Measurements from ENCODE around the gene ARRDC1. TPM values are rescaled to one million over a fixed set of nuclear protein-coding genes. Genes with fewer than 3 reads are reported as not detected.
"Not testable (repeated sequence)": the region's sequence is repeated elsewhere in the genome, so short reads cannot be mapped to it uniquely, and the experiment has no call there.

Gene ARRDC1
- polyA plus RNA-seq, 4 donors, result 63.4 to 236 (median 123) TPM

DNA sequence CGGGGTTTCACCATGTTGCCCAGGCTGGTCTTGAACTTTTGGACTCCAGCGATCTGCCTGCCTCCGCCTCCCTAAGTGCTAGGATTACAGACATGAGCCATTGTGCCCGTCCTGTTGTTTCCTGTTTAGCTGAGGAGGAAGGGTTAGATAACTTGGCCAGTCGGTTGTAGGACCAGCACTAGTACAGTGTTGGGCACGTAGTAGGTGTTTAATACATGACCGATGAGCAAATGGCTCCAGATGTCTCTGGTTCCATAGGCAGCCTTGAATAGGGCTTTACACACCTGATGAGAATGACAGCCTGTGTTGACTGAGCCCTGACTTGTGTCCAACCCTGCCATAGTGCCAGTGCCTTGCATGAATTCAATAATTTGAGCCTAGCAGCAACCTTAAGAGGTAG, 15.1 kb downstream of the ARRDC1 start:
- H3K4me1 ChIP-seq (ENCODE audit: control insufficient read depth in 3 of 3, insufficient read depth in 2 of 3, low read depth in 1 of 3, low read length in 2 of 3), result peaks cover 2 to 16% (median 11%) of the 10 kb centered on the region in 3 donors
- H3K36me3 ChIP-seq (ENCODE audit: control insufficient read depth in 3 of 3, insufficient read depth in 2 of 3, low read depth in 1 of 3, low read length in 3 of 3), result peaks cover 0 to 35% (median 2%) of the 10 kb centered on the region in 3 donors
- 57 to 66% (median 66%) methylated on average over 7 of the region's 7 CpGs for WGBS, 3 donors
- H3K27ac ChIP-seq (ENCODE audit: low read depth in 1 of 3, low read length in 2 of 3), result peak overlapping the region in 1 of 3 donors; percentile 15
- no peaks in the 10 kb centered on the region for H3K27me3 ChIP-seq (ENCODE audit: control insufficient read depth in 3 of 3, insufficient read depth in 3 of 3, low read length in 3 of 3)
- DNase-seq, result no peak
- FAIRE-seq, result no peak
- H3K4me3 ChIP-seq (ENCODE audit: low read depth in 1 of 3, low read length in 3 of 3), result no peak overlapping the region
- H3K9me3 ChIP-seq (ENCODE audit: control insufficient read depth in 2 of 2, insufficient read depth in 1 of 2, low read depth in 1 of 2, low read length in 1 of 2), result no peaks in the 10 kb centered on the region

DNA sequence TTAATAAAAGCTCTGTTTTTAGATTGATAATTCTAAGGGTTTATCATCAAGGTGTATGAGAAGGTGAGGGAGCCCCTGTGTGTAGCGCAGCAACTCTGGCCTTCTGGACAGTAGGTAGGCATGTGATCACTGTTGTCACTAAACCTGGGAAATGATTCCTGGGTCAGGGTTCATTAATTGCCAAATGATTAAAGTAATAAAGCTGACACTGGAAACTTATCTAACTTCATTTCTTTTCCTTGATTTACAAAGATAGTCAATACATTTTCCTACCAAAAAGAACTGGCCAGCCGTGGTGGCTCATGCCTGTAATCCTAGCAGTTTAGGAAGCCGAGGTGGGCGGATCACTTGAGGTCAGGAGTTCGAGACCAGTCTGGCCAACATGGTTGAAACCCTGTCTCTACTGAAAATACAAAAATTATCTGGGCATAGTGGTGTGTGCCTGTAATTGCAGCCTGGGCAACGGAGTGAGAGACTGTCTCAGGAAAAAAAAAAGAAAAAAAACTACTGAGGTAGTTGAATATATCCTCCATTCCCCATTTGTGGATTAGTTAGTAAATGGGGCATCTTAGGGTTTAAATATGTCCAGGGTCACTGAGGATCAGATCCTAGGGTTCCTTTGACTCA, 15.8 kb downstream of the ARRDC1 start:
- H3K4me3 ChIP-seq (ENCODE audit: low read depth in 1 of 3, low read length in 3 of 3), result no peak overlapping the region
- FAIRE-seq, result no peak
- H3K27ac ChIP-seq (ENCODE audit: low read depth in 1 of 3, low read length in 2 of 3), result no peak overlapping the region
- H3K36me3 ChIP-seq (ENCODE audit: control insufficient read depth in 3 of 3, insufficient read depth in 2 of 3, low read depth in 1 of 3, low read length in 3 of 3), result peaks cover 0 to 28% (median 1%) of the 10 kb centered on the region in 3 donors
- H3K27me3 ChIP-seq (ENCODE audit: control insufficient read depth in 3 of 3, insufficient read depth in 3 of 3, low read length in 3 of 3), result no peaks in the 10 kb centered on the region
- no peaks in the 10 kb centered on the region for H3K9me3 ChIP-seq (ENCODE audit: control insufficient read depth in 2 of 2, insufficient read depth in 1 of 2, low read depth in 1 of 2, low read length in 1 of 2)
- peak in 1 of 2 donors; percentile 63 for DNase-seq
- peaks cover 2 to 16% (median 11%) of the 10 kb centered on the region in 3 donors for H3K4me1 ChIP-seq (ENCODE audit: control insufficient read depth in 3 of 3, insufficient read depth in 2 of 3, low read depth in 1 of 3, low read length in 2 of 3)
- WGBS, 3 donors, result 45 to 49% (median 47%) methylated on average over 6 of the region's 6 CpGs

DNA sequence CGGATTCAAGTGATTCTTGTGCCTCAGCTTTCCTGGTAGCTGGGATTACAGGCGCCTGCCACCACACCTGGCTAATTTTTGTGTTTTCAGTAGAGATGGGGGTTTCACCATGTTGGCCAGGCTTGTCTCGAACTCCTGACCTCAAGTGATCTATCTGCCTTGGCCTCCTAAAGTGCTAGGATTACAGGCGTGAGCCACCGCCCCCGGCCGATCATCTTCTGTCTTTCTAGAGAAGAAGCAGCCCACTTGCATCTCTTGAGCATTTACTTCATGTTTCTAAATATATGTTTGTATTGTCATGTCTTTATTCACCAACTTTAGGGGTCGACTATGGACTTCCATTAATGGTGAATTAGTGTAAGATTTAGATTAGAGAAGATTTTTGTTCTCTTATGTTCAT, 16.7 kb downstream of the ARRDC1 start:
- not testable (repeated sequence) for H3K4me3 ChIP-seq (ENCODE audit: low read depth in 1 of 3, low read length in 3 of 3); H3K27me3 ChIP-seq (ENCODE audit: control insufficient read depth in 3 of 3, insufficient read depth in 3 of 3, low read length in 3 of 3); DNase-seq; FAIRE-seq; H3K27ac ChIP-seq (ENCODE audit: low read depth in 1 of 3, low read length in 2 of 3); H3K9me3 ChIP-seq (ENCODE audit: control insufficient read depth in 2 of 2, insufficient read depth in 1 of 2, low read depth in 1 of 2, low read length in 1 of 2)
- H3K36me3 ChIP-seq (ENCODE audit: control insufficient read depth in 3 of 3, insufficient read depth in 2 of 3, low read depth in 1 of 3, low read length in 3 of 3), result peaks cover 0 to 22% (median 0%) of the 10 kb centered on the region in 3 donors
- WGBS, 3 donors, result 86 to 92% (median 87%) methylated on average over 8 of the region's 8 CpGs
- peaks cover 2 to 16% (median 11%) of the 10 kb centered on the region in 3 donors for H3K4me1 ChIP-seq (ENCODE audit: control insufficient read depth in 3 of 3, insufficient read depth in 2 of 3, low read depth in 1 of 3, low read length in 2 of 3)

DNA sequence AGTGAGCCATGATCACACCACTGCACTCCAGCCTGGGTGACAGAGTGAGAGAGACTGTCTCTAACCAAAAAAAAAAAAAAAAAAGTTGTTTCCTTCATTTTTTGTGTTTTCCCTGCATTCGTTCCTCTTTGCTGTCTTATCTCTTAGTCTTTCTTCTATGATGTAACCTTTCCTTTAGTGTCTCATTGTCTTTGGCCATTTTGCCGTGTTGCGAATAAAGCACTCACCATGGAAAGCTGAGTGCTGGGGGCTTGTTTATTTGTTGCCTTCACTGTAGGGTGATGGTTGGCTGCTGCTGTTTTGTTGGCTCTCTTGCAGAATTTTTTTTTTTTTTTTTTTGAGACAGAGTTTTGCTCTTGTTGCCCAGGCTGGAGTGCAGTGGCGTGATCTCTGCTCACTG, 21.0 kb downstream of the ARRDC1 start:
- WGBS, 3 donors, result 66 to 90% (median 88%) methylated on average over 4 of the region's 4 CpGs

DNA sequence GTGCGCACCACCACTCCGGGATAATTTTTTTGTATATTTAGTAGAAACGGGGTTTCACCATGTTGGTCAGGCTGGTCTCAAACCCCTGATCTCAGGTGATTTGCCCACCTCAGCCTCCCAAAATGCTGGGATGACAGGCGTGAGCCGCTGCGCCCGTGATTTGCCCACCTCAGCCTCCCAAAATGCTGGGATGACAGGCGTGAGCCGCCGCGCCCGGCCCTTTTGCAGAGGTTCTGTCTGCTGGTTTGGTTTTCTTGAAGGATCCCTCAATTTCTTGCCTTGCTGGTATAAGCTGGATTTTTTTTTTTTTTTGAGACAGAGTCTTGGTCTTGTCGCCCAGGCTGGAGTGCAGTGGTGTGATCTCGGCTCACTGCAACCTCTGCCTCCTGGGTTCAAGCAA, 21.9 kb downstream of the ARRDC1 start:
- not testable (repeated sequence) for H3K4me1 ChIP-seq (ENCODE audit: control insufficient read depth in 3 of 3, insufficient read depth in 2 of 3, low read depth in 1 of 3, low read length in 2 of 3); H3K4me3 ChIP-seq (ENCODE audit: low read depth in 1 of 3, low read length in 3 of 3); H3K9me3 ChIP-seq (ENCODE audit: control insufficient read depth in 2 of 2, insufficient read depth in 1 of 2, low read depth in 1 of 2, low read length in 1 of 2); FAIRE-seq; H3K27me3 ChIP-seq (ENCODE audit: control insufficient read depth in 3 of 3, insufficient read depth in 3 of 3, low read length in 3 of 3); DNase-seq; H3K27ac ChIP-seq (ENCODE audit: low read depth in 1 of 3, low read length in 2 of 3)
- peaks cover 0 to 13% (median 0%) of the 10 kb centered on the region in 3 donors for H3K36me3 ChIP-seq (ENCODE audit: control insufficient read depth in 3 of 3, insufficient read depth in 2 of 3, low read depth in 1 of 3, low read length in 3 of 3)
- WGBS, 3 donors, result 97 to 98% (median 97%) methylated on average over 14 of the region's 14 CpGs

More for the DNA sequence above, 21.0 kb downstream of the ARRDC1 start:
- H3K27ac ChIP-seq (ENCODE audit: low read depth in 1 of 3, low read length in 2 of 3), result no peak overlapping the region
- FAIRE-seq (no peak), DNase-seq (no peak)
- no peaks in the 10 kb centered on the region for H3K27me3 ChIP-seq (ENCODE audit: control insufficient read depth in 3 of 3, insufficient read depth in 3 of 3, low read length in 3 of 3)
- H3K9me3 ChIP-seq (ENCODE audit: control insufficient read depth in 2 of 2, insufficient read depth in 1 of 2, low read depth in 1 of 2, low read length in 1 of 2), result no peaks in the 10 kb centered on the region
- peaks cover 0 to 6% (median 0%) of the 10 kb centered on the region in 3 donors for H3K4me1 ChIP-seq (ENCODE audit: control insufficient read depth in 3 of 3, insufficient read depth in 2 of 3, low read depth in 1 of 3, low read length in 2 of 3)
- no peak overlapping the region for H3K4me3 ChIP-seq (ENCODE audit: low read depth in 1 of 3, low read length in 3 of 3)
- H3K36me3 ChIP-seq (ENCODE audit: control insufficient read depth in 3 of 3, insufficient read depth in 2 of 3, low read depth in 1 of 3, low read length in 3 of 3), result peaks cover 0 to 15% (median 0%) of the 10 kb centered on the region in 3 donors

DNA sequence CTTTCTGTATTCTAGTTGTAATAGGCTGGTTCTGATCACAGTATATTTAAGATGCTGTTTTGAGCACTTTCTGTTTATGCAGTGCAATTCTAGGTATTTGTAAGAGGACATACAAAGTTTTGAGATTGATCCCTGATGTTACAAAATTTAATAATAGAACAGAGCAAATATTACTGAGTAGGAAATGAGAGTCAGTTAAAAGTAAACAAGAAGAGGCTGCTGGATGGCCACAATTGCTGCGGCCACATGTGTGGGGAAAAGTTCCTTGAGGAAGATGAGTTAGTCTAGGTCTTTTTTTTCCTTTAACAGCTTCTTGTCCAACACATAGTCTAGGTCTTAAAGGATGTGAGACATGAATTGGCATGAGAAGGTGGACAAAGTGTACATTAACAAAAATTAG, 24.6 kb downstream of the ARRDC1 start:
- DNase-seq, result no peak
- H3K4me1 ChIP-seq (ENCODE audit: control insufficient read depth in 3 of 3, insufficient read depth in 2 of 3, low read depth in 1 of 3, low read length in 2 of 3), result peaks cover 0 to 6% (median 0%) of the 10 kb centered on the region in 3 donors
- WGBS, 3 donors, result 56 to 81% (median 58%) methylated on average over 1 of the region's 1 CpG
- H3K4me3 ChIP-seq (ENCODE audit: low read depth in 1 of 3, low read length in 3 of 3), result no peak overlapping the region
- no peak for FAIRE-seq
- H3K27me3 ChIP-seq (ENCODE audit: control insufficient read depth in 3 of 3, insufficient read depth in 3 of 3, low read length in 3 of 3), result no peaks in the 10 kb centered on the region
- H3K36me3 ChIP-seq (ENCODE audit: control insufficient read depth in 3 of 3, insufficient read depth in 2 of 3, low read depth in 1 of 3, low read length in 3 of 3), result peaks cover 0 to 4% (median 0%) of the 10 kb centered on the region in 3 donors
- no peak overlapping the region for H3K27ac ChIP-seq (ENCODE audit: low read depth in 1 of 3, low read length in 2 of 3)
- no peaks in the 10 kb centered on the region for H3K9me3 ChIP-seq (ENCODE audit: control insufficient read depth in 2 of 2, insufficient read depth in 1 of 2, low read depth in 1 of 2, low read length in 1 of 2)

DNA sequence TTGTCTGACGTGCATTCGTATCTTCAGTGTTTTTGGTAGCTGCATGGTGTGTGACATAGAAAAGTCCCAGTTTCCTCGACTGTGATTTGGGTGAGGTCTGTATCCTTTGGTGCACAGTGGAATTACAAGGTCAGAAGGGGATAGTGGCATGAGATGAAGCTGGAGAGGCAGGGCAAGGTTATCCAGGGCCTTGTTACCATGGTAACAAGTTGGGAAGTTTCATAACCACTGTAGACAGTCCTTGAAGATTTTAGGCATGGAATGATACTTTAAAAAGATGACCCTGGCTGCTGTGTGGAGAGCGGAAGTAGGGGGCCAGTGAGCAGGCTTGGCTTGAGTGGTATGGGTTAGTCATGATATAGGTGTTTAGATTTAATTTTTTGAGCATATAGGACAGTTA, 25.2 kb downstream of the ARRDC1 start:
- Histone ChIP-seq H3K27me3 (ENCODE audit: control insufficient read depth in 3 of 3, insufficient read depth in 3 of 3, low read length in 3 of 3) (no peaks in the 10 kb centered on the region), H3K9me3 (ENCODE audit: control insufficient read depth in 2 of 2, insufficient read depth in 1 of 2, low read depth in 1 of 2, low read length in 1 of 2) (no peaks in the 10 kb centered on the region), H3K4me3 (ENCODE audit: low read depth in 1 of 3, low read length in 3 of 3) (no peak overlapping the region), H3K4me1 (ENCODE audit: control insufficient read depth in 3 of 3, insufficient read depth in 2 of 3, low read depth in 1 of 3, low read length in 2 of 3) (peaks cover 0 to 6% (median 0%) of the 10 kb centered on the region in 3 donors), H3K36me3 (ENCODE audit: control insufficient read depth in 3 of 3, insufficient read depth in 2 of 3, low read depth in 1 of 3, low read length in 3 of 3) (peaks cover 0 to 4% (median 0%) of the 10 kb centered on the region in 3 donors), H3K27ac (ENCODE audit: low read depth in 1 of 3, low read length in 2 of 3) (peak overlapping the region in 1 of 3 donors; percentile 15)
- FAIRE-seq, result no peak
- DNase-seq, result no peak
- WGBS, 3 donors, result 56 to 82% (median 74%) methylated on average over 4 of the region's 4 CpGs

DNA sequence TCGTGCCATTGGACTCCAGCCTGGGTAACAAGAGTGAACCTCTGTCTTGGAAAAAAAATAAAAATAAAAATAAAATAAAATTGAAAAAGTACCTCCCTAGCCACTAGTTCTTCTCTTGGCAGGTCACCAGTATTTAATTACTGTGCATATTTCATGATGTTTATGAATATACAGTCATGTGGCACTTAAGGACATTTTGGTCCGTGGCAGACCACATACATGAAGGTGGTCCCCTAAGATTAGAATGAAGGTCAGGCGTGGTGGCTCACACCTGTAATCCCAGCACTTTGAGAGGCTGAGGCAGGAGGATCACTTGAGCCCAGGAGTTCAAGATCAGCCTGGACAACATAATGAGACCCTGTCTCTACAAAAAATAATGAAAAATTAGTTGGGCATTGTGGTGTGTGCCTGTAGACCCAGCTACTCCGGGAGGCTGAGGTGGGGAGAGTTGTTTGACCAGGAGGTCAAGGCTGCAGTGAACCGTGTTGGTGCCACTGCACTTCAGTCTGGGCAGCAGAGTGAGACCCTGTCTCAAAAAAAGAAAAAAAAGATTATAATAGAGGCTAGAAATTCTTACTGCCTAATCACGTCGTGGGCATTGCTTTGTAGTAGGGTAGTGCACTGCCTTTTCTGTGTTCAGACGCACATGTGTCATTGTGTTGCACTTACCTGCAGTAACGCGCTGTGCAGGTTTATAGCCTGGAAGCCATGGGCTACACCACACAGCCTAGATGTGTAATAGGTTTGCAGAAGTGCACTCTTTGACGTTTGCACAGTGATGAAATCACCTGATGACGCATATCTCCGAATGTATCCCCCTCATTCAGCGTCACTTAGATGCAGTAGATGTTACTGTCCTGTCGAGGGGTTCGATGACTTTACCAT, 26.1 kb downstream of the ARRDC1 start:
- WGBS, 3 donors, result 86 to 89% (median 87%) methylated on average over 16 of the region's 16 CpGs
- Histone ChIP-seq H3K9me3 (ENCODE audit: control insufficient read depth in 2 of 2, insufficient read depth in 1 of 2, low read depth in 1 of 2, low read length in 1 of 2) (no peaks in the 10 kb centered on the region), H3K4me3 (ENCODE audit: low read depth in 1 of 3, low read length in 3 of 3) (no peak overlapping the region), H3K27me3 (ENCODE audit: control insufficient read depth in 3 of 3, insufficient read depth in 3 of 3, low read length in 3 of 3) (no peaks in the 10 kb centered on the region), H3K27ac (ENCODE audit: low read depth in 1 of 3, low read length in 2 of 3) (no peak overlapping the region), H3K4me1 (ENCODE audit: control insufficient read depth in 3 of 3, insufficient read depth in 2 of 3, low read depth in 1 of 3, low read length in 2 of 3) (peaks cover 0 to 6% (median 0%) of the 10 kb centered on the region in 3 donors), H3K36me3 (ENCODE audit: control insufficient read depth in 3 of 3, insufficient read depth in 2 of 3, low read depth in 1 of 3, low read length in 3 of 3) (peaks cover 0 to 4% (median 0%) of the 10 kb centered on the region in 3 donors)
- FAIRE-seq (no peak), DNase-seq (no peak)

Data from small intestine (tissue), 7 donors.